A673 (cell line): ENCODE data around the gene C11orf21. TPM values are rescaled to one million over a fixed set of nuclear protein-coding genes. Genes with fewer than 3 reads are reported as not detected.

ENCODE experiments used
- BruUV-seq: library from RNA; stranded (reverse); fragments of 400-500 nt; replicated peaks from 2 replicates; lab custom pipeline; 2021; lab: Mats Ljungman, UMichigan
- CTCF ChIA-PET: fragments of 300-600 bp; sonication (Branson Sonifier 250); formaldehyde crosslinking; loops from one replicate; lab custom pipeline; 2022; ENCODE audit warnings: antibody characterized with exemption; lab: Charles Lee
- POLR2A ChIA-PET: fragments of 300-600 bp; sonication (Branson Sonifier 250); formaldehyde crosslinking; loops from one replicate; lab custom pipeline; 2022; ENCODE audit warnings: antibody characterized with exemption; ENCODE audit not compliant: low non-redundant PET; lab: Charles Lee
- DNase-seq: peaks from one replicate; pipeline ENCODE4 v3.0.0-alpha.2; 2015; ENCODE audit warnings: low spot score
- H3K27ac ChIP-seq: fragments of 200-600 bp; sonication (generic); 2 replicates; pipeline ENCODE4 v1.5.1; 2016; ENCODE audit warnings: mixed run types, low read depth, mild to moderate bottlenecking, mixed read lengths, antibody characterized with exemption, low read length; ENCODE audit not compliant: poor library complexity, severe bottlenecking
- H3K27me3 ChIP-seq: fragments of 200-600 bp; sonication (generic); replicated peaks from 2 replicates; pipeline ENCODE4 v1.6.1; 2017; ENCODE audit warnings: mixed run types, low read depth, mild to moderate bottlenecking, mixed read lengths, antibody characterized with exemption, low read length; ENCODE audit not compliant: insufficient read depth, poor library complexity
- H3K36me3 ChIP-seq: fragments of 200-600 bp; sonication (generic); 2 replicates; pipeline ENCODE4 v1.6.1; 2016; ENCODE audit warnings: mixed run types, mild to moderate bottlenecking, mixed read lengths, antibody characterized with exemption, low read length; ENCODE audit not compliant: insufficient read depth, poor library complexity, severe bottlenecking
- H3K4me1 ChIP-seq: fragments of 200-600 bp; sonication (generic); 2 replicates; pipeline ENCODE4 v1.6.1; 2017; ENCODE audit warnings: mixed run types, mild to moderate bottlenecking, mixed read lengths, antibody characterized with exemption, low read length; ENCODE audit not compliant: insufficient read depth, poor library complexity, severe bottlenecking
- H3K4me3 ChIP-seq: fragments of 200-600 bp; sonication (generic); 2 replicates; pipeline ENCODE4 v1.5.1; 2016; ENCODE audit warnings: low read depth, mixed run types, mild to moderate bottlenecking, mixed read lengths, low read length; ENCODE audit not compliant: poor library complexity, severe bottlenecking
- H3K9me3 ChIP-seq: fragments of 200-600 bp; sonication (generic); 2 replicates; pipeline ENCODE4 v1.6.1; 2016; ENCODE audit warnings: mixed run types, low read depth, mild to moderate bottlenecking, mixed read lengths, antibody characterized with exemption, low read length; ENCODE audit not compliant: poor library complexity, severe bottlenecking
- CTCF ChIP-seq: fragments of 300-800, 200-600 bp; sonication (generic); conservative IDR thresholded peaks from 2 replicates; pipeline ENCODE4 v1.5.1; 2017; ENCODE audit warnings: low read depth, mild to moderate bottlenecking, antibody characterized with exemption, low read length, moderate library complexity, mixed read lengths
- EZH2 ChIP-seq: fragments of 200-600 bp; sonication (generic); IDR thresholded peaks from 2 replicates; pipeline ENCODE4 v1.6.1; 2017; ENCODE audit warnings: borderline replicate concordance, low read depth, mild to moderate bottlenecking, mixed read lengths, antibody characterized with exemption, low read length; ENCODE audit not compliant: poor library complexity, severe bottlenecking
- intact Hi-C: fragments of 100-400 bp; cut with micrococcal nuclease; formaldehyde crosslinking; loops from one replicate; pipeline ENCODE4 v1.10.0; 2022; ENCODE audit not compliant: unreplicated experiment
- total RNA-seq: library from RNA; stranded (reverse); gene quantifications from 2 replicates; pipeline ENCODE4 v1.2.3, GENCODE V29; 2021

C11orf21 gene
- total RNA-seq, 1 experiment from 2014 or later = not detected

GRCh38 chr11:2252018-2252417 lies 49.7 kb downstream of the C11orf21 start:
- no peak for DNase-seq
- TF ChIP-seq EZH2 = no peak
- H3K27me3 ChIP-seq = no peaks in the 10 kb centered on the region
- H3K27ac ChIP-seq = no peak overlapping the region
- CTCF ChIA-PET = interaction anchor here (0.5 kb wide), 1 partner anchor 71 kb away, joined by 16 read pairs; no protein-coding TSS in a partner anchor
- H3K36me3 ChIP-seq = no peaks in the 10 kb centered on the region
- no peaks in the 10 kb centered on the region for H3K9me3 ChIP-seq
- H3K4me3 ChIP-seq = no peak overlapping the region
- POLR2A ChIA-PET = no interaction called here
- BruUV-seq = no TSS peak
- no peaks in the 10 kb centered on the region for H3K4me1 ChIP-seq
- intact Hi-C loops = no loop called here

- POLR2A ChIA-PET = no interaction called here
- CTCF ChIA-PET = no interaction called here
Observed at GRCh38 chr11:2251138-2251537, 50.6 kb downstream of the C11orf21 start.

DNA sequence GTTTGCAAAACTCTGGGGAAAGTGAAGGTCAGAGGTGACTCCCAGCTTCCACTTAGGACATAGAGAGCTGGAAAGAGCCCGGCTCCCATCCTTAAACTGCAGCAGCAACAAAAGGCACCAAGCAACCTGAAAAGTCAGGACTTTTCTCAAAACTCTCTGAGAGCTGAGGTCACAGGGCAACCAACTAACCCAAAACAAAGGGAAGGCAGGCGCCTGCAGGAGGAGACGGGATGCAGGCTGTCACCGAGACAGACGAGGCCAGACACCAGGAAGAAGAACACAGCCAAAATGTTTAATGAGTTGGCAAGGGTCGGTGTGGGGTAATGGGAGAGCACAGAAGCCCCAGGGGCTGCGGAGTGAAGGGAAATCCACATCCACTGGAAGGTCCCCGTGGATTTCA lies 51.2 kb downstream of the C11orf21 start:
- POLR2A ChIA-PET = no interaction called here
- DNase-seq = no peak
- CTCF ChIA-PET = no interaction called here
- no peak overlapping the region for H3K27ac ChIP-seq
- no peaks in the 10 kb centered on the region for H3K9me3 ChIP-seq
- BruUV-seq = no TSS peak
- H3K4me1 ChIP-seq = no peaks in the 10 kb centered on the region
- intact Hi-C loops = no loop called here
- H3K36me3 ChIP-seq = no peaks in the 10 kb centered on the region
- no peak overlapping the region for H3K4me3 ChIP-seq
- H3K27me3 ChIP-seq = peaks cover 5% of the 10 kb centered on the region
- TF ChIP-seq EZH2 (no peak), CTCF (no peak)

More at GRCh38 chr11:2251138-2251537, 50.6 kb downstream of the C11orf21 start:
- H3K36me3 ChIP-seq = no peaks in the 10 kb centered on the region
- TF ChIP-seq EZH2 = no peak
- TF ChIP-seq CTCF = no peak
- H3K27me3 ChIP-seq = no peaks in the 10 kb centered on the region
- DNase-seq = no peak
- no peaks in the 10 kb centered on the region for H3K4me1 ChIP-seq
- no TSS peak for BruUV-seq
- H3K9me3 ChIP-seq = no peaks in the 10 kb centered on the region
- no peak overlapping the region for H3K27ac ChIP-seq
- H3K4me3 ChIP-seq = no peak overlapping the region
- intact Hi-C loops = no loop called here

GRCh38 chr11:2250041-2250440 lies 51.7 kb downstream of the C11orf21 start:
- POLR2A ChIA-PET = no interaction called here

More at GRCh38 chr11:2250041-2250440, 51.7 kb downstream of the C11orf21 start:
- BruUV-seq = no TSS peak
- no peak for DNase-seq
- intact Hi-C loops = no loop called here
- no peaks in the 10 kb centered on the region for H3K4me1 ChIP-seq
- H3K36me3 ChIP-seq = no peaks in the 10 kb centered on the region
- CTCF ChIA-PET = no interaction called here
- H3K27ac ChIP-seq = no peak overlapping the region
- H3K4me3 ChIP-seq = no peak overlapping the region
- H3K9me3 ChIP-seq = no peaks in the 10 kb centered on the region
- TF ChIP-seq EZH2 = no peak
- no peak for TF ChIP-seq CTCF
- H3K27me3 ChIP-seq = peaks cover 8% of the 10 kb centered on the region
